Measurements from ENCODE around the gene SLC2A13.
"Not testable (repeated sequence)": the region's sequence is repeated elsewhere in the genome, so short reads cannot be mapped to it uniquely, and the experiment has no call there.

SLC2A13 gene

GRCh38 chr12:39848218-39848617 is 257.7 kb downstream of the SLC2A13 start:
- not testable (repeated sequence) for DNase-seq

- no peak for DNase-seq
Observed at GRCh38 chr12:39846971-39847650, 258.8 kb downstream of the SLC2A13 start.

GRCh38 chr12:39846304-39846703 is 259.6 kb downstream of the SLC2A13 start:
- no peak for DNase-seq

GRCh38 chr12:39840422-39840821 is 265.5 kb downstream of the SLC2A13 start:
- no peak for DNase-seq

GRCh38 chr12:39839072-39839471 is 266.8 kb downstream of the SLC2A13 start:
- DNase-seq: no peak

GRCh38 chr12:39835517-39836489 is 270.1 kb downstream of the SLC2A13 start:
- no peak for DNase-seq

- DNase-seq: no peak
Observed at GRCh38 chr12:39831587-39832315, 274.1 kb downstream of the SLC2A13 start.

- DNase-seq: no peak
Observed at GRCh38 chr12:39830852-39831520, 274.9 kb downstream of the SLC2A13 start.

- no peak for DNase-seq
Observed at GRCh38 chr12:39830171-39830570, 275.7 kb downstream of the SLC2A13 start.

GRCh38 chr12:39824505-39825212 is 281.2 kb downstream of the SLC2A13 start:
- no peak for DNase-seq

- DNase-seq: no peak
Observed at GRCh38 chr12:39816671-39817185, 289.2 kb downstream of the SLC2A13 start.

GRCh38 chr12:39815746-39816145 is 290.1 kb downstream of the SLC2A13 start:
- DNase-seq: no peak

- DNase-seq: no peak
Observed at GRCh38 chr12:39814626-39815025, 291.3 kb downstream of the SLC2A13 start.

GRCh38 chr12:39813776-39814175 is 292.1 kb downstream of the SLC2A13 start:
- DNase-seq: no peak

GRCh38 chr12:39812456-39812855 is 293.4 kb downstream of the SLC2A13 start:
- not testable (repeated sequence) for DNase-seq

- no peak for DNase-seq
Observed at GRCh38 chr12:39807043-39807442, 298.8 kb downstream of the SLC2A13 start.

GRCh38 chr12:39805651-39806050 is 300.2 kb downstream of the SLC2A13 start:
- DNase-seq: no peak

- DNase-seq: no peak
Observed at GRCh38 chr12:39804898-39805297, 301.0 kb downstream of the SLC2A13 start.

- DNase-seq: no peak
Observed at GRCh38 chr12:39804479-39804878, 301.4 kb downstream of the SLC2A13 start.

- DNase-seq: no peak
Observed at GRCh38 chr12:39803151-39803550, 302.7 kb downstream of the SLC2A13 start.

- DNase-seq: no peak
Observed at GRCh38 chr12:39798977-39799376, 306.9 kb downstream of the SLC2A13 start.

GRCh38 chr12:39798429-39798828 is 307.5 kb downstream of the SLC2A13 start:
- DNase-seq: no peak

Measured in CD4-positive, alpha-beta T cell treated with Interleukin-15 for 1 hour (primary cell).